Spleen (tissue), 11 donors: ENCODE measurements around the gene AQP12B. TPM values are rescaled to one million over a fixed set of nuclear protein-coding genes. Genes with fewer than 3 reads are reported as not detected.

Source experiments
- DNase-seq: peaks from one replicate; pipeline ENCODE4 v3.0.0-alpha.2; 2020
- H3K27ac ChIP-seq, 8 donors: fragments of 200-600 bp; sonication (generic) in 7 of 8; 1 replicate in 4 of 8; 2 replicates in 4 of 8; pipeline versions ENCODE4 v1.5.0 to v1.8.0; 2016 to 2021; ENCODE audit warnings: inconsistent platforms in 4 of 8, mild to moderate bottlenecking in 4 of 8, moderate library complexity in 1 of 8
- H3K27me3 ChIP-seq, 7 donors: fragments of 200-600 bp; sonication (generic) in 6 of 7; replicated peaks in 1 of 7; 1 replicate in 4 of 7; 2 replicates in 3 of 7; pipeline versions ENCODE4 v1.5.0 to v1.8.0; 2016 to 2021; ENCODE audit warnings: inconsistent platforms in 3 of 7, mild to moderate bottlenecking in 1 of 7
- H3K36me3 ChIP-seq, 6 donors: fragments of 200-600 bp; sonication (generic) in 5 of 6; 1 replicate in 4 of 6; 2 replicates in 2 of 6; pipeline versions ENCODE4 v1.5.0 to v1.8.0; 2016 to 2021; ENCODE audit warnings: inconsistent platforms in 2 of 6
- H3K4me1 ChIP-seq, 6 donors: fragments of 200-600 bp; sonication (generic) in 5 of 6; 1 replicate in 3 of 6; 2 replicates in 3 of 6; pipeline versions ENCODE4 v1.5.0 to v1.8.0; 2016 to 2021; ENCODE audit warnings: inconsistent platforms in 3 of 6
- H3K4me3 ChIP-seq, 8 donors: fragments of 200-600 bp; sonication (generic) in 7 of 8; 1 replicate in 4 of 8; 2 replicates in 4 of 8; pipeline versions ENCODE4 v1.5.0 to v1.8.0; 2016 to 2021; ENCODE audit warnings: inconsistent platforms in 4 of 8, mild to moderate bottlenecking in 4 of 8, moderate library complexity in 2 of 8
- H3K9me3 ChIP-seq, 8 donors: fragments of 200-600 bp; sonication (generic) in 7 of 8; 1 replicate in 4 of 8; 2 replicates in 4 of 8; pipeline versions ENCODE4 v1.5.0 to v1.8.0; 2016 to 2021; ENCODE audit warnings: inconsistent platforms in 4 of 8
- POLR2A ChIP-seq, 3 donors: fragments of 450-650 bp; IDR thresholded peaks; one replicate each; pipeline ENCODE4 v1.5.1; 2017; ENCODE audit warnings: antibody characterized with exemption in 3 of 3, mild to moderate bottlenecking in 1 of 3
- POLR2AphosphoS5 ChIP-seq, 3 donors: sonication (generic); formaldehyde crosslinking; IDR thresholded peaks; one replicate each; pipeline ENCODE4 v1.5.1; 2017; ENCODE audit warnings: antibody characterized with exemption in 3 of 3
- WGBS, 5 donors: extraction: QIAGEN DNeasy Blood & Tissue Kit in 3 of 5; methylation state at CpG; one replicate each; pipeline versions ENCODE4 v1.1.5 to v1.1.7; 2013 to 2018; 5-methylcytosine and 5-hydroxymethylcytosine counted together
- intact Hi-C: fragments of 100-400 bp; cut with DNase I; formaldehyde crosslinking; loops from one replicate; pipeline ENCODE4 v1.15.0; 2023; ENCODE audit warnings: low total_unique reads
- polyA plus RNA-seq, 3 donors: library from polyadenylated mRNA; stranded (reverse); fragments of 200-250 nt; gene quantifications; one replicate each; pipeline ENCODE4 v1.2.1, GENCODE V29; 2013
- total RNA-seq, 7 donors: library from RNA; depleted of rRNA in 3 of 7; stranded (reverse); fragments of >200 nt in 3 of 7; fragmentation: NEBNext Ultra II Directional in 4 of 7; extraction: Animal tissue kit (Norgen Biotek cat#: 25700) in 4 of 7; gene quantifications; one replicate each; pipeline versions ENCODE4 v1.1.0 to v1.2.1, GENCODE V29; 2016 to 2021
- TF ChIP-seq, protein P1 (sequence below), 11 experiments: fragments of 200-600 bp in 7 of 11; fragments of 450-650 bp in 4 of 11; sonication (generic) in 4 of 11; IDR thresholded peaks in 8 of 11; conservative IDR thresholded peaks in 3 of 11; 1 replicate in 7 of 11; 2 replicates in 4 of 11; pipeline versions ENCODE4 v1.4.0 to v1.8.0; 2016 to 2021; ENCODE audit warnings: antibody characterized with exemption in 11 of 11, inconsistent platforms in 4 of 11, mild to moderate bottlenecking in 1 of 11
- donor health status: healthy with polysubstance abuse.
- donor health status: DM: no; HTN: no; CAD: no; lungs with moderate emphysema.
- donor health status: DM: no; HTN: no; CAD: no.
- donor health status: Bipolar disorder and iron deficiency.
- donor health status: healthy.
- donor health status: DM: no; HTN: no; CAD: no.
- donor health status: DM: yes; HTN: yes; CAD: no.

AQP12B gene
- total and polyA plus RNA-seq, 10 donors = 0.03 to 1.8 (median 0.95) TPM; not detected in 7

DNA sequence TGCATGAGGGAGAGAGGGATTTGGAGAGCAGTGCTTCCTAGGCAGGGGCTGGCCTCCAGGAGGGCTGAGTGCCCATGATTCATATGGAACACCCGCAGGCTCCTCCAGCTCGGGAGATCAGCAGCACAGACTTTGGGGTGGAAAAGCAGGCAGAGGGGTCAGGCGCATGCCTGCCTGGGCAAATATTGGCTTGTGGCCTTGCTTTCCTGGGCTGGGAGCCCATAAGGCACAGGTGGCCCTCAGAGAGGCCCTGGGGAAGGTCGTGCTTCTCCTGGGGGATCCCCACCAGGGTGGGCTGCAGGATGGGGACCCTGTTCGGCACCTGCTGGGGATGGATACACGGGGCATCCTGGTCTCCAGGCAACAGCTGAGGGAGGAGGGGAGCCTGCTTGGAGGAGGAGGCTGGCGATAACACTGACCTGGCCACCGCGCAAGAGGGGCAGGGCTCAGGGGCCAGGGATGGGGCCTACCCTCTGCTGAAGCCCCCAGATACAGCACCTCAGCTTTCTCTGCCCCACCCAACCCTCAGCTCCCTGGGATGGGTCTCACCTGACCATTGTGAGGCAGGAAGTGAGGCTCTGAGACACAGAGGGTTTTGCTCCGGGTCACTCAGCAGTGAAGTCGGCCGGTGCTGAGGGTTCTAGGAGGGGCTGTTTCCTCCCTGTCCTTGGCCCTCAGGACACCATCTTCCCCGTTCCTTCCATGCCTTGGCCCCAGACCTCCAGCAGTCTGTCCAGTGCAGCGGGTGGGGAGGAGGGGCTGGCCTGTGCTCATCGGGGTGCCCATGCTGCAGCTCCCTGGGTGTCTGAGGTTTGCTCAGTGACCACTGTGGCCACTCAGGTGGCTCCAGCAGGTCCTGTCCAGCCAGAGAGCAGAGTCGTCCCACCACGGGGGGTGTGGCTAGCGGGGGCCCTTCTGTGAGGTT lies 21.0 kb upstream of the AQP12B start:
- 71 to 88% (median 80%) methylated on average over 11 to 18 of the region's 18 CpGs for WGBS, 5 donors
- no peaks in the 10 kb centered on the region for H3K36me3 ChIP-seq
- TF ChIP-seq, protein P1, sequence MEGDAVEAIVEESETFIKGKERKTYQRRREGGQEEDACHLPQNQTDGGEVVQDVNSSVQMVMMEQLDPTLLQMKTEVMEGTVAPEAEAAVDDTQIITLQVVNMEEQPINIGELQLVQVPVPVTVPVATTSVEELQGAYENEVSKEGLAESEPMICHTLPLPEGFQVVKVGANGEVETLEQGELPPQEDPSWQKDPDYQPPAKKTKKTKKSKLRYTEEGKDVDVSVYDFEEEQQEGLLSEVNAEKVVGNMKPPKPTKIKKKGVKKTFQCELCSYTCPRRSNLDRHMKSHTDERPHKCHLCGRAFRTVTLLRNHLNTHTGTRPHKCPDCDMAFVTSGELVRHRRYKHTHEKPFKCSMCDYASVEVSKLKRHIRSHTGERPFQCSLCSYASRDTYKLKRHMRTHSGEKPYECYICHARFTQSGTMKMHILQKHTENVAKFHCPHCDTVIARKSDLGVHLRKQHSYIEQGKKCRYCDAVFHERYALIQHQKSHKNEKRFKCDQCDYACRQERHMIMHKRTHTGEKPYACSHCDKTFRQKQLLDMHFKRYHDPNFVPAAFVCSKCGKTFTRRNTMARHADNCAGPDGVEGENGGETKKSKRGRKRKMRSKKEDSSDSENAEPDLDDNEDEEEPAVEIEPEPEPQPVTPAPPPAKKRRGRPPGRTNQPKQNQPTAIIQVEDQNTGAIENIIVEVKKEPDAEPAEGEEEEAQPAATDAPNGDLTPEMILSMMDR (IDR thresholded peaks at IDR 0.05 in 8 of 11, conservative IDR thresholded peaks at IDR 0.05 in 3 of 11) = no peak
- TF ChIP-seq POLR2AphosphoS5 (IDR thresholded peaks at IDR 0.05) (no peak), POLR2A (IDR thresholded peaks at IDR 0.05) (no peak)
- H3K4me3 ChIP-seq = no peak overlapping the region
- H3K9me3 ChIP-seq = no peaks in the 10 kb centered on the region
- no peak overlapping the region for H3K27ac ChIP-seq
- peaks cover 0 to 12% (median 0%) of the 10 kb centered on the region in 6 donors for H3K4me1 ChIP-seq
- intact Hi-C loops = no loop called here
- H3K27me3 ChIP-seq = peaks cover 0 to 70% (median 6%) of the 10 kb centered on the region in 7 donors
- DNase-seq = peak; percentile 69

- Histone ChIP-seq H3K4me1 (peaks cover 0 to 12% (median 0%) of the 10 kb centered on the region in 6 donors), H3K36me3 (no peaks in the 10 kb centered on the region), H3K27ac (no peak overlapping the region), H3K4me3 (no peak overlapping the region), H3K9me3 (no peaks in the 10 kb centered on the region), H3K27me3 (peaks cover 0 to 65% (median 6%) of the 10 kb centered on the region in 7 donors)
- 73 to 86% (median 80%) methylated on average over 9 of the region's 9 CpGs for WGBS, 5 donors
- TF ChIP-seq POLR2AphosphoS5 (IDR thresholded peaks at IDR 0.05) (no peak), POLR2A (IDR thresholded peaks at IDR 0.05) (no peak)
- TF ChIP-seq, protein P1 (IDR thresholded peaks at IDR 0.05 in 8 of 11, conservative IDR thresholded peaks at IDR 0.05 in 3 of 11) = no peak
- intact Hi-C loops = no loop called here
- peak; percentile 41 for DNase-seq
These were observed 19.9 kb upstream of the AQP12B start for GRCh38 chr2:240702640-240703011.

- intact Hi-C loops = no loop called here
- peaks cover 0 to 59% (median 6%) of the 10 kb centered on the region in 7 donors for H3K27me3 ChIP-seq
These were observed 19.3 kb upstream of the AQP12B start for GRCh38 chr2:240701736-240702639.

More at GRCh38 chr2:240701736-240702639, 19.3 kb upstream of the AQP12B start:
- no peak overlapping the region for H3K27ac ChIP-seq
- no peaks in the 10 kb centered on the region for H3K9me3 ChIP-seq
- 89 to 93% (median 90%) methylated on average over 27 to 30 of the region's 30 CpGs for WGBS, 5 donors
- DNase-seq = peak; percentile 46
- H3K36me3 ChIP-seq = no peaks in the 10 kb centered on the region
- no peak overlapping the region for H3K4me3 ChIP-seq
- TF ChIP-seq POLR2A (IDR thresholded peaks at IDR 0.05) (no peak), POLR2AphosphoS5 (IDR thresholded peaks at IDR 0.05) (no peak)
- TF ChIP-seq, protein P1 (IDR thresholded peaks at IDR 0.05 in 8 of 11, conservative IDR thresholded peaks at IDR 0.05 in 3 of 11) = no peak
- H3K4me1 ChIP-seq = peaks cover 0 to 12% (median 0%) of the 10 kb centered on the region in 6 donors
